Activated naive CD4-positive, alpha-beta T cell treated with anti-CD3 and anti-CD28 coated beads, Interleukin-2, amount 10 ng/mL, durations not matched to agents 7 days and 5 days (primary cell): Measurements from ENCODE around the gene RPS27L.

Experiments
- CTCF ChIA-PET: fragments of 350-600 bp; sonication (Branson Sonifier 250); formaldehyde crosslinking; loops from one replicate; lab custom pipeline; 2021; ENCODE audit warnings: antibody characterized with exemption; lab: Charles Lee
- DNase-seq: peaks from one replicate; pipeline ENCODE4 v3.0.0-alpha.2; 2020
- H3K27ac Mint-ChIP-seq: one replicate; pipeline ENCODE4 v1.8.0; 2021; ENCODE audit warnings: mild to moderate bottlenecking, moderate library complexity, mixed read lengths
- H3K27me3 Mint-ChIP-seq: one replicate; pipeline ENCODE4 v1.8.0; 2021; ENCODE audit warnings: mild to moderate bottlenecking, mixed read lengths
- H3K36me3 Mint-ChIP-seq: one replicate; pipeline ENCODE4 v1.8.0; 2021; ENCODE audit warnings: mixed read lengths
- H3K4me1 Mint-ChIP-seq: one replicate; pipeline ENCODE4 v1.8.0; 2021; ENCODE audit warnings: mixed read lengths
- H3K4me3 Mint-ChIP-seq: one replicate; pipeline ENCODE4 v1.8.0; 2021; ENCODE audit warnings: mild to moderate bottlenecking, moderate library complexity, mixed read lengths
- H3K9me3 Mint-ChIP-seq: one replicate; pipeline ENCODE4 v1.8.0; 2021; ENCODE audit warnings: mixed read lengths

RPS27L gene

DNA sequence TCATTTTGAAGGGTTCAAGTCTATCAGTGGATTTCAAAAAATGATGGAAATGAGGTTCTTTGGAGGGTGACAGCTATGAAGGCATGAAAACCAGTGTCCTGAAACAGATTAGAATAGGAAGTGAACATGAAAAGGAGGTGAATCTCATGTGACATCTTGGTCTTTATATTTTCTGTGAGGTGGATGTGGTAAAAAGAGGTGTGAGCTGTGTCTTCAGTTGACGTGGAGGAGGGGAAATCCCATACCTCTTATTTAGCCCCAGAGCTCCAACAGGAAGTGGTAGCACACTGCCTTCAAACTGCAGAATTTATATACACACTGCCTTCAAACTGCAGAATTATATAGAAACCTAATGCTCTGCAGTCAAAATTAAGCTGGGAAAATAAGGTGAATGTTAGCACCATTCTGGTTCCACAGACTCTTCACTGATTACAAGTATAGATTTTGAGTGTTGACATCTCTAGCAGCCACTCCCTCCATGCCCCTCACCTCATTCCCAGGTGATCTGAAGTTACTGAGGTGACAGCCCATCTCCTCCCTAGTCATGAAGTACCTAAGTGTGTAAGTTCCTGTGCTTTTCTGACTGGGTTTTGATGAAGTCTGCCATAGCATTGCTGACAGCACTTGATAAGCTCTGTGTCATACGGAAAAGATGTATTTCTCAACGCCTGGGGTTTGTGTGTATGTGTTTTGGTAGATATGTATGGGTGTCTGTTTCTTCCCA, 34.8 kb upstream of the RPS27L start:
- Mint-ChIP-seq H3K27ac (peak overlapping the region; percentile 94), H3K4me3 (peak overlapping the region; percentile 93), H3K4me1 (peaks cover 72% of the 10 kb centered on the region), H3K36me3 (peaks cover 24% of the 10 kb centered on the region), H3K9me3 (no peaks in the 10 kb centered on the region), H3K27me3 (peaks cover 3% of the 10 kb centered on the region)
- DNase-seq: peak; percentile 70
- CTCF ChIA-PET: interaction anchor here (0.6 to 1.7 kb wide), 13 partner anchors 8 to 115 kb away, joined by 3 to 6 read pairs (median 3); partner anchors contain the start of genes APH1B and RPS27L

DNA sequence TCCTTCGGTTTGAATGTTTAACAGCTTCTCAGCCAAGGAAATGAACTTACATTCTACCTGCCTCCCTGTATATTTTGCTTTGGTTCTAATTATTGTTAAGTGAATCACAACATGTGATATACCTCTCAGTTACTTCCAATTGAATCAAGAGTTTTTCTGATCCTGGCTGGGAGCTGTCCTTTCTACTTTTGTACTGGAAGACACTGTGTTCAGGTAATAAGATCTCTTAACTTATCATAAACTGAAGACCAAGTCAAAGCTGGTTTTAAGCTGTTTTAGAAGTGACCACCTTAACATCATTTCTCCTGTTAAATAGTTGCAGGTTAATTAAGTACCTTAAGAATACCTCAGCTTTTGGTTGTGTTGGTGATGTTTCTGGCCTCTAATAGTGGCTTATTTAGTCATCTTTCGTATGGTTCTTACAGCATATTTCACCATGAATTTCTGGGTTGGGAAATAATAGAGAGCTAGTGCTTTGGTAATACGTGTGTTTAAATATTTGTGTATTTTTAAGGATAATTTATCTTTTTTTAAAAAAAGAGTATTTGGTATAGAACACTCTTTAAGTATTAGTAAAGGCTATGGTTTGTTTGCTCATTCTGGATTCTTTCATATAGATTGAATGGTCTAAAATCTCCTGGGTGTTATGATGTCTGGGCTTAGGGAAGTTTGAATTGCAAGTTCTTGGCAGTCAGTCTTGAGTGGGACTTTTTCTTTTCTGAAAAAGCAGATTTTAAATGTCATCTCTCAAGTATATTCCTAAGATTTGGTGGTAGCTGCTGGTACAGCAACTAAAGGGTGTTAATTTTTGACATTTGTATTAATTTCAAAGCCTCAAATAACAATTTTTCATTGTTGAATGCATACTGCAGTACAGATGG, 33.7 kb upstream of the RPS27L start:
- CTCF ChIA-PET: interaction anchor here (0.6 to 1.7 kb wide), 10 partner anchors 10 to 97 kb away, joined by 3 to 6 read pairs (median 3); partner anchors contain the start of gene RPS27L

DNA sequence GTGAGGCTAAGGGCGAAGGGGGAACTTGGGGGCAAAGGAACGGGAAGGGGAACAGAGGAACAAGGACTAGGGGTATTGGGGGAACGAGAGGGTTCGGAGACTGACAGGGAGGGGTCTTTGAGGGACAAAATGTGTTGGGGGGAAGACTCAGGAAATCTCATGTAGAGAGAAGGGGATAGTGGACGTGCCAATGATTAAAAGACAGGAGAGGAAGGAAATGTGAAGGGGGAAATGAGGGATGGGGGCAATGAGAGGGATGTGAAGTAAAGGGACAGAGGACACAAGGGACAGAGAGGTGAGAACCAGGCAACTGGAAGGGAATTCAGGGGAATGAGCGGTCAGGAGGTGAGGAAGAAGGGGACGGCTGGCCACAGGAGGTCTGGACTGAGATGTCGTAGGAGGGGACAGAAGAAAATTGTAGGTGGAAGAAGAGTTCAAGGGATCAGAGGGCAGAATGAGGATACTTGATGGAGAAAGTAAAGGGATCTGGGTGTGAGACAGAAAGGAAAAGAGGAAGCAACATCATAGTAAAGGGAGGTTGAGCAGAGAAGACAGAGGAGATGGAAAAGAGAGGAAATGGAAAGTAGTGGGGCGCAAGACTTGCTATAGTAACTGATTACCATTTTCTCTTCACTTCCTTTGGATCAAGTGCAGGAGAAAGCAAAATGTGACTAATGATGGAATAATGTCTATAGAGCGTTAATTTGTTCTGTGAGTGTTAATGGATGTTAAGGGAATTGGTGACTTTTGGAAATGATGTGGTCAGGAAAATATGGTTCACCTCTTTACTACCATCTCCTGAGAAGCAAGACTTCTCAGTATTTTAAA, 32.9 kb upstream of the RPS27L start:
- Mint-ChIP-seq H3K4me1 (peaks cover 54% of the 10 kb centered on the region), H3K9me3 (no peaks in the 10 kb centered on the region), H3K36me3 (peaks cover 16% of the 10 kb centered on the region), H3K27ac (peak overlapping the region; percentile 94), H3K4me3 (peak overlapping the region; percentile 93), H3K27me3 (peaks cover 3% of the 10 kb centered on the region)
- no peak for DNase-seq
- CTCF ChIA-PET: interaction anchor here (0.7 to 1.7 kb wide), 3 partner anchors 14 to 85 kb away, joined by 3 to 5 read pairs (median 3); partner anchors contain the start of gene RPS27L

More for the DNA sequence above, 33.7 kb upstream of the RPS27L start:
- Mint-ChIP-seq H3K9me3 (no peaks in the 10 kb centered on the region), H3K36me3 (peaks cover 22% of the 10 kb centered on the region), H3K4me1 (peaks cover 62% of the 10 kb centered on the region), H3K27ac (peak overlapping the region; percentile 94), H3K27me3 (peaks cover 3% of the 10 kb centered on the region), H3K4me3 (peak overlapping the region; percentile 93)
- DNase-seq: no peak

DNA sequence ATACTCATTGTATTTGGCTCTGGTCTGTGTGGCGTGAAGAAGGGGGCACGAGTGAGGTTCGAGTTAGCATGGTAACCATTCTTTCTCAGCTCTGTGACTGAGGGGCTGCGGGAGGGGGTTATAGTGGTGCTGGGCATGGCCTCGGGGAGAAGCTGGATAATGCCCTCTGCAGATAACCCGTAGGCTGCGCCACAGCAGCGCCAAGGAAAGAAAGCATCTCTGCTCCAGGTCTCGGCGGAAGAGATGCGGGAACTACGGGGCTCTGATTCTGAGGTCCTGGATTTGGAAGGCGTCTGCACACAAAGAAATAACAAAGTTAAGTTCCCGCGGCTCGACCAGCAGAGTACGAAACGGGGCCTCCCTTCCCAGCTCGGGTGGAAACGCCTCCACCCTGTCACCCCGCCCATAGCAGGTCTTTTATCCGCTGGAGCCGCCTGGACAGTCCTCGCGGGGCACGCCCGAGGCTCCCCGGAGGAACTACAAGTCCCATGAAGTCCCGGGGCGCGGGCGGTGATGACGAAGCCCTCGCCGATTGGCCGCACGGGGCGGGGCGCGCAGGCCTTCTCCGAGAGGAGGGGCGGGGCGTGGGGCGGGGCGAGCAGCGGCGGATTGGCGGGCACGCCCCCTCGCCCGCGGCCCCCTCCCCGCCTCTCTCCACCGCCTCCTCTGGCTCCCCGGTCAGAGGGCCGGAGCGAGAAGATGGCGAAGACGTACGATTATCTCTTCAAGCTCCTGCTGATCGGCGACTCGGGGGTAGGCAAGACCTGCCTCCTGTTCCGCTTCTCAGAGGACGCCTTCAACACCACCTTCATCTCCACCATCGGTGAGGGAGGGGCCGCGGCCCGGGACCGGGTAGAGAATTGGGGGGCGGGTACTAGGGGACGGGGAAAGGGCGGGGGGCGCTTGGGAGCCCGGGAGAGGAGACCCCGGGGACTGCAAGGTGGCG, 31.9 kb upstream of the RPS27L start, which contains the start of gene RAB8B:
RAB8B (plus strand) TSS at position 681 of the 946 bp plus-strand sequence; CDS start at position 700, 19 bp downstream.
- DNase-seq: peak; percentile 98
- CTCF ChIA-PET: interaction anchor here (1.2 kb wide), 1 partner anchor 54 kb away, joined by 3 read pairs; no protein-coding TSS in a partner anchor
- peaks cover 13% of the 10 kb centered on the region for H3K36me3 Mint-ChIP-seq
- H3K27me3 Mint-ChIP-seq: peaks cover 3% of the 10 kb centered on the region
- peaks cover 45% of the 10 kb centered on the region for H3K4me1 Mint-ChIP-seq
- peak within 1 kb of the TSS; percentile 94 for H3K27ac Mint-ChIP-seq
- H3K4me3 Mint-ChIP-seq: peak within 1 kb of the TSS; percentile 93
- H3K9me3 Mint-ChIP-seq: no peaks in the 10 kb centered on the region

DNA sequence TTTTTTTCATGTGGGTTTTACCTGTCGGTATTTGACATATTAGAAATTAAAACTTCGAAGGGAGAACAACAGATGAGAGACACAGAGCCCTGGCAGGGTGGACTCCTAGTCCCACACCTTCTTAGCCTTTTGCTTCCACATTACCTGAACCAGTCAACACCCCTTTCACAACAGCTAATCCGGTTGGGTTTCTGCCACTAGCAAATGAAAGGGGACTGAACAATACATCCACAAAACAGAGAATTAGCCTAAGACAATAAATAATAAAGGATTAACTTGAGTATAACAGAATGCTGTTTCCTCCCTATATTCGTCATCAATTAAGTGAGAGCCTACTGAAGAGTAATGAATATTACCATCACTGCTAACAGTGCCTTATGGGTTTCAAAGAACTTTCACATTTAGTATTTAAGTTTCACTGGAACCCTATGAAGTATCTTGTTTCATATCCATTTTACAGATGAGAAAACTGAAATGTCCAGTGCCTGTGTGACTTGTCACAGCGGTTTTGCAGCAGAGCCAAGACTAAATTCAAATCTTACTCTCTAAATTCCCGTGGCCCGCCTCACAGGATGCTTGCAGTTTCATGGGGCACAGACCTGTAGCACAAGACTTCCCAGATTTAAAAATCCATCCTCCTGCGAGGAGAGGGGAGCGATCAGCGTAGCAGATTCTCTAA, 31.1 kb upstream of the RPS27L start:
- Mint-ChIP-seq H3K27me3 (peaks cover 8% of the 10 kb centered on the region), H3K36me3 (peaks cover 9% of the 10 kb centered on the region), H3K27ac (peak overlapping the region; percentile 80), H3K4me3 (peak overlapping the region; percentile 93), H3K9me3 (no peaks in the 10 kb centered on the region), H3K4me1 (peaks cover 38% of the 10 kb centered on the region)
- CTCF ChIA-PET: interaction anchor here (1.2 kb wide), 1 partner anchor 54 kb away, joined by 3 read pairs; no protein-coding TSS in a partner anchor
- DNase-seq: no peak

DNA sequence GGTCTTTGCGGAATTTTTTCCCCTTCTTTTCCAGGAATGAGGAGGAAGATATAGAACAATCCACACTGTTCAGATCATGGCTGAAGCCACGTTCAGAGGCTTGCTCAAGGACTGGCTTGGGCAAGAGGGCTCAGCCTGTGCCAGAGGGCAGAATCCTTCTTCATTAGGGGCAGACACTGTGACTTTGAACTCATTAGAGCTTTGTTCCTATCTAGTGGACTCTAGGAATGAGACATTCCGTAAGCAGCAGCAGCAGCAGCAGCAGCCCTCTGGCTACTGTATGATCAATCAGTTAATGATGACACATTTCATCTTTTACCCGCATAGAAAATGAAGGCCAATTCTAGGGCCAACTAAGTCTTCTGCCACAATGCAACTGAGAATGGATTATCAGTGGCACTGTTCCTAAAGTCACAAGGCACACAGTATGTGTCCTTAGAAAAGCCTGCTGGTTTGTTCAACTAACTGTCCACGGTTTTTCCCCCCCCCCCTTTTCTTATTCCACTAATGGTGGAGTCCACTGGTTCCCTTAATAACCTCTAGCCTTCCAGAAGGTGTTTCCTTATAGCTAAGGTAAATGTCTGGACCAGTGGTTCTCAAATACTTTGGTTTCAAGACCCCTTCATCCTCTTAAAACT, 30.4 kb upstream of the RPS27L start:
- peaks cover 9% of the 10 kb centered on the region for H3K36me3 Mint-ChIP-seq
- DNase-seq: no peak
- H3K4me1 Mint-ChIP-seq: peaks cover 32% of the 10 kb centered on the region
- CTCF ChIA-PET: no interaction called here
- H3K27ac Mint-ChIP-seq: no peak overlapping the region
- no peak overlapping the region for H3K4me3 Mint-ChIP-seq
- no peaks in the 10 kb centered on the region for H3K9me3 Mint-ChIP-seq
- peaks cover 8% of the 10 kb centered on the region for H3K27me3 Mint-ChIP-seq

DNA sequence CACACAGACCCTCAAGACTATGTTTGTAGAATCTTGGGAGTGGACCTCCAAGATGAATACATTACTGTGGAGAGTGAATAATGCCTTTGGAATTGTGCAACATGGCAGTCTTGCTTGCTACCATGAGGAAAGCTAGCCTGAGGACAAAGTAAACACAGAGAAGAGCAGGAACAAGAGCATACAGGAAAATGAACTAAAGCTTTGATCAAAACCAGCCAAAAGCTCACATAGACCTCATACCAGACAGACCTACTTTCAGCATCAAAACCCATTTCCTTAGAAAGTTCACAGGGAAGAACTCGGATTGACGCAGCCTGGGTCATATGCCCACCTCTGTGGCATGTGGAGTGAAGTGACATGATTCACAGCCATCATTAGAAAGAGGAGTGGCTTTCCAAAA, 28.8 kb upstream of the RPS27L start:
- peaks cover 7% of the 10 kb centered on the region for H3K36me3 Mint-ChIP-seq
- peaks cover 8% of the 10 kb centered on the region for H3K27me3 Mint-ChIP-seq
- H3K9me3 Mint-ChIP-seq: no peaks in the 10 kb centered on the region
- DNase-seq: no peak
- H3K4me3 Mint-ChIP-seq: no peak overlapping the region
- CTCF ChIA-PET: interaction anchor here (1.3 kb wide), 1 partner anchor 20 kb away, joined by 3 read pairs; no protein-coding TSS in a partner anchor
- no peak overlapping the region for H3K27ac Mint-ChIP-seq
- peaks cover 16% of the 10 kb centered on the region for H3K4me1 Mint-ChIP-seq

DNA sequence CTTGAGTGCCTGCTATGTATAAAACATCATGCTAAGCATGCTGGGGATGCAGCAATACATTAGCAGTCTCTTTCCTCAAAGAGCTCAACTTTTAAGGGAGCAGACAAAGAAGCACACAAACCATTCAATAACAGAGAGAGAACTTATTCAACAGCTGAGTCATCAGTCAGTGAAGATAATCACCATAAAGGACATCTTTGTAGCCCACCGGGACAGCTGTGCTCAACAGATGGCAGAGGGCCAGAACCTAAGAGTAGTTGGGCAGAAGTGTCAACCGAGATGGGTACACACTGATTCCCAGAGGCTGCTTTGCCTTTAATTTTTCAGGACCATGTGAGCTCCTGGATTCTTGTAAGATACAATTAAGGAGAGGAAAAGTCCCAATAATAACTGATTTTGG, 27.9 kb upstream of the RPS27L start:
- Mint-ChIP-seq H3K4me1 (peaks cover 13% of the 10 kb centered on the region), H3K4me3 (no peak overlapping the region), H3K9me3 (no peaks in the 10 kb centered on the region), H3K27ac (no peak overlapping the region), H3K27me3 (peaks cover 8% of the 10 kb centered on the region), H3K36me3 (peaks cover 4% of the 10 kb centered on the region)
- CTCF ChIA-PET: interaction anchor here (0.5 to 1.3 kb wide), 2 partner anchors 19 to 179 kb away, joined by 3 to 4 read pairs; no protein-coding TSS in a partner anchor
- DNase-seq: no peak

DNA sequence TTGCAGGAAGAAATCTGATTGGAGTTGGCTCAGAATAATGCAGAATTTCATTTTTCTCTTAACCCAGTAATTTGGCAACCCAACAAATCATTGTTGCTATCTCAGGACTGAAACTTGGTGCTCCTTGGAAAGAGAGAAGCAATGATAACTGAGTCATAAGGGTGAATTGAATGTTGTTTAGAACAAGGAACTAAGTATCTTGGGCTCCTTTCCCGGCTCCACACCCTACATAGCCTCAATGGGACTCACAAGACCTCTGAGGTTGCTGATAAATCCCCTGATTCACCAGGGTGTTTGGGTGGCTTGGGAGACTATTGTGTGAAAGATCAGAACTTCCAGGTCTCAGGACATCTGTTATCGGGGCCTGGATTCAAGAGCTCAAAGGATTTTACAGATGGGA, 24.4 kb upstream of the RPS27L start:
- no peak overlapping the region for H3K4me3 Mint-ChIP-seq
- H3K4me1 Mint-ChIP-seq: no peaks in the 10 kb centered on the region
- no peaks in the 10 kb centered on the region for H3K9me3 Mint-ChIP-seq
- CTCF ChIA-PET: interaction anchor here (1.2 kb wide), 1 partner anchor 33 kb away, joined by 4 read pairs; no protein-coding TSS in a partner anchor
- no peak for DNase-seq
- H3K27me3 Mint-ChIP-seq: peaks cover 8% of the 10 kb centered on the region
- no peaks in the 10 kb centered on the region for H3K36me3 Mint-ChIP-seq
- no peak overlapping the region for H3K27ac Mint-ChIP-seq

DNA sequence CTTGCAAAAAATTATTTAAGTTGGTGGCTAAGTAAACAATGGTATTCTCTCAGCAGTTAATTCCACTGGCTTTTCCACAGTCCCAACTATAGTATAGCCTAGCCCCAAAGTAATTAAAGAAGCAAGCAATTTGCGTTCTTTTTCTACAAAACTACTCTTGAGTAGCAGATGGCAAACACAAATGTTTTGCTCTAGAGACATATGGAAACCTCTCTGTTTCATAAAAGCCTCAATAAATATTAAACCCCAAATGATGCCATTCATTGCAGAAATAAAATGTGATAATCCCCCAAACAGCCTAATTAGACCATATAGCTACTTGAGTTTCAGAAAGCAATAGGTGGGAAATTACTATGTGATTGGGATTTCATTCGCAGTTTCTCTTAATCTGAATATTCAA, 23.5 kb upstream of the RPS27L start:
- H3K4me1 Mint-ChIP-seq: no peaks in the 10 kb centered on the region
- H3K27ac Mint-ChIP-seq: no peak overlapping the region
- H3K4me3 Mint-ChIP-seq: no peak overlapping the region
- no peaks in the 10 kb centered on the region for H3K36me3 Mint-ChIP-seq
- peaks cover 8% of the 10 kb centered on the region for H3K27me3 Mint-ChIP-seq
- CTCF ChIA-PET: interaction anchor here (1.7 kb wide), 1 partner anchor 109 kb away, joined by 4 read pairs; no protein-coding TSS in a partner anchor
- H3K9me3 Mint-ChIP-seq: no peaks in the 10 kb centered on the region
- no peak for DNase-seq

DNA sequence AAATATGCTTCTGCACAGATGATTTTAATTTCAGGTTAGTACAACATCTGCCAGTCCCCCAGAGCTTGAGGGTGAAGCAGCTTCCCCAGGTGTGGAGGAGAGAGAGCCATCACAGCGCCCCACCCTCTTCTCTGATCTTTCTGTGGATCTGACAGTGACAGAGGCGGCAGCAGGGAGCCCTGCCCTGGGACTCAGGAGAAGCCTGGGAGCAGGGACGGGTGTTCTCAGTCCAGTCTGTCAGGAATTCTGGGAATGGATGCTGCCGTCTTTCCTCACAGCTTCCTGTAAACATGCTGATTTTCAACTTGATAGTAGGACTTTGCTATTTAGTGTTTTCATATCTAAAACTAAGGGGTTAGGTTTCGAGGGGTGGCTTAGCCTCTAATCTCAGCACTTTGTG, 20.8 kb upstream of the RPS27L start:
- H3K36me3 Mint-ChIP-seq: no peaks in the 10 kb centered on the region
- H3K4me1 Mint-ChIP-seq: no peaks in the 10 kb centered on the region
- H3K9me3 Mint-ChIP-seq: no peaks in the 10 kb centered on the region
- no peak for DNase-seq
- CTCF ChIA-PET: interaction anchor here (1.4 kb wide), 1 partner anchor 12 kb away, joined by 3 read pairs; no protein-coding TSS in a partner anchor
- no peak overlapping the region for H3K27ac Mint-ChIP-seq
- no peak overlapping the region for H3K4me3 Mint-ChIP-seq
- peaks cover 3% of the 10 kb centered on the region for H3K27me3 Mint-ChIP-seq

DNA sequence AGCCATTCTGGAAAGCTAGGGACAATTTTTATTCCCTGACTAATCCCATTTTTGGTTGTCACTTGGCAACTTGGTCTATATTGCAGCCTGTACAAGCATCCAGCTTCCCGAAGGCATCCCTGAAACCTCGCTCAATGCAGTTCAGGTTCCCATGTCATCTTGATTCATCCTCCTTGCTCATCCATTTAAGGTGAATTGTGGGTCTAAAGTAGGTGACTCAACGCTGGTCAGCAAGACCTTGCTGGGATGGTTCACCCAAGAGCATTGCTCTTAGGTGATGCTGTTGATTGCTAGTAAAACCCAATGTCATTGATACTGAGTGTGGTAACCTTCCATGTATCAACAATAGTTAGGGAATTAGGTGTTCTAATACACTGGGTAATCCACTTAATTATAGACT, 19.0 kb upstream of the RPS27L start:
- H3K27ac Mint-ChIP-seq: no peak overlapping the region
- H3K27me3 Mint-ChIP-seq: peaks cover 3% of the 10 kb centered on the region
- DNase-seq: no peak
- no peaks in the 10 kb centered on the region for H3K4me1 Mint-ChIP-seq
- CTCF ChIA-PET: no interaction called here
- no peaks in the 10 kb centered on the region for H3K36me3 Mint-ChIP-seq
- H3K9me3 Mint-ChIP-seq: no peaks in the 10 kb centered on the region
- H3K4me3 Mint-ChIP-seq: no peak overlapping the region
